HEK293T (cell line): Measurements from ENCODE around the gene CRYZ.

Experiments used
- CTCF ChIA-PET: fragments of 350-600 bp; formaldehyde crosslinking; extraction: SDS; loops from one replicate; lab custom pipeline; 2021; ENCODE audit warnings: antibody characterized with exemption, inconsistent platforms; lab: Yijun Ruan, JAX
- POLR2A ChIA-PET: fragments of 350-600 bp; formaldehyde crosslinking; extraction: SDS; loops from one replicate; lab custom pipeline; 2020; ENCODE audit warnings: antibody characterized with exemption, inconsistent platforms; lab: Yijun Ruan, JAX
- DNase-seq: peaks from one replicate; pipeline ENCODE4 v3.0.0; 2012; ENCODE audit warnings: mixed read lengths; ENCODE audit errors: extremely low spot score
- ARNT ChIP-seq: fragments of 450-650 bp; IDR thresholded peaks from 2 replicates; pipeline ENCODE4 v1.6.1; 2017; ENCODE audit warnings: mild to moderate bottlenecking
- BHLHE40 ChIP-seq: fragments of 450-650 bp; IDR thresholded peaks from 2 replicates; pipeline ENCODE4 v1.6.1; 2016; ENCODE audit warnings: mild to moderate bottlenecking, moderate library complexity, borderline replicate concordance
- CTBP1 ChIP-seq: fragments of 450-650 bp; IDR thresholded peaks from 2 replicates; pipeline ENCODE4 v1.6.1; 2016; ENCODE audit warnings: borderline replicate concordance
- ELF4 ChIP-seq: fragments of 450-650 bp; IDR thresholded peaks from 2 replicates; pipeline ENCODE4 v1.6.1; 2017; ENCODE audit warnings: antibody characterized with exemption
- FOXA1 ChIP-seq: fragments of 450-650 bp; IDR thresholded peaks from 2 replicates; pipeline ENCODE4 v1.6.1; 2016; ENCODE audit warnings: mild to moderate bottlenecking
- FOXK2 ChIP-seq: fragments of 450-650 bp; IDR thresholded peaks from 2 replicates; pipeline ENCODE4 v1.6.1; 2016; ENCODE audit warnings: mild to moderate bottlenecking
- FOXM1 ChIP-seq: fragments of 450-650 bp; IDR thresholded peaks from 2 replicates; pipeline ENCODE4 v1.6.1; 2017; ENCODE audit warnings: mild to moderate bottlenecking, borderline replicate concordance
- HDGF ChIP-seq: fragments of 450-650 bp; IDR thresholded peaks from 2 replicates; pipeline ENCODE4 v1.6.1; 2017; ENCODE audit warnings: antibody characterized with exemption, borderline replicate concordance
- L3MBTL2 ChIP-seq: fragments of 450-650 bp; conservative IDR thresholded peaks from 2 replicates; pipeline ENCODE4 v1.6.1; 2016; ENCODE audit warnings: mild to moderate bottlenecking
- LEF1 ChIP-seq: fragments of 450-650 bp; IDR thresholded peaks from 2 replicates; pipeline ENCODE4 v1.6.1; 2017; ENCODE audit warnings: mild to moderate bottlenecking, borderline replicate concordance
- NFRKB ChIP-seq: fragments of 450-650 bp; IDR thresholded peaks from 2 replicates; pipeline ENCODE4 v1.6.1; 2016; ENCODE audit warnings: mild to moderate bottlenecking, moderate library complexity
- SP1 ChIP-seq: fragments of 450-650 bp; IDR thresholded peaks from 2 replicates; pipeline ENCODE4 v1.6.1; 2017
- SUZ12 ChIP-seq: fragments of 450-650 bp; IDR thresholded peaks from 2 replicates; pipeline ENCODE4 v1.6.1; 2016; ENCODE audit warnings: mild to moderate bottlenecking
- TARDBP ChIP-seq: fragments of 450-650 bp; IDR thresholded peaks from 2 replicates; pipeline ENCODE4 v1.6.1; 2016
- ZNF384 ChIP-seq: fragments of 450-650 bp; IDR thresholded peaks from 2 replicates; pipeline ENCODE4 v1.6.1; 2016
- TF ChIP-seq, protein P1 (sequence below): fragments of 450-650 bp; IDR thresholded peaks from 2 replicates; pipeline ENCODE4 v1.6.1; 2016

The CRYZ gene

DNA sequence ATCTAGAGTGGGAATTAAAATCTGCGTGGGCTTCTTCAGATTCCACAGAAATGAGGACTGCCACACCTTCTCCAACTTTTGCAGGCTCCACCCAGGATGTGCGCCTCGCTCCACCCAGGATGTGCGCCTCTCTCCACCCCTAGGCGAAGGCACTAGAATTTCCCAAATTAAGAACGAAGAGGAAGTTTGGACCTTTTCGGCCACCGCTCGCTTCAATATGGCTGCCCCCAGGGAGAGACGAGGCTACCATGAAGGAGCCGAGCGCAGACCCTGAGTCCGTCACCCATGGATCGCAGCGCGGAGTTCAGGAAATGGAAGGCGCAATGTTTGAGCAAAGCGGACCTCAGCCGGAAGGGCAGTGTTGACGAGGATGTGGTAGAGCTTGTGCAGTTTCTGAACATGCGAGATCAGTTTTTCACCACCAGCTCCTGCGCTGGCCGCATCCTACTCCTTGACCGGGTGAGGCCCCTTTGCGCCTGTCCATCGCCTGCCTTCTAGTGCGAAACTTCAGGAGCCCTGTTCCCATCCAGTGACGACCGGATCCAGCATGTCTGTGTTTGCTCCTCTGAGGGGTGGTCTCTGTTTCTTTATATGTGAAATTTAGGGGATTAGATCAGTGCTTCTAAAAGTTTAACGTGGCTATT lies at the start of gene CRYZ, which contains the start of gene TYW3:
Gene CRYZ, minus strand, starts transcription at position 91 of the 644 bp plus-strand sequence. CDS start 8,229 bp downstream, outside the sequence.
Gene TYW3, plus strand, starts transcription at position 193 of the 644 bp plus-strand sequence. Its CDS starts 93 bp downstream, at position 286.
- TF ChIP-seq BHLHE40 (no peak), CTBP1 (no peak), SUZ12 (no peak), HDGF (no peak), TARDBP (no peak), ARNT (no peak), FOXK2 (no peak), ELF4 (0 out of 2 replicates have a peak, but pooled peaks have one; percentile 25), FOXA1 (no peak), ZNF384 (no peak), SP1 (no peak), FOXM1 (no peak), L3MBTL2 (peak; percentile 64), NFRKB (peak; percentile 81), LEF1 (no peak)
- TF ChIP-seq, protein P1, sequence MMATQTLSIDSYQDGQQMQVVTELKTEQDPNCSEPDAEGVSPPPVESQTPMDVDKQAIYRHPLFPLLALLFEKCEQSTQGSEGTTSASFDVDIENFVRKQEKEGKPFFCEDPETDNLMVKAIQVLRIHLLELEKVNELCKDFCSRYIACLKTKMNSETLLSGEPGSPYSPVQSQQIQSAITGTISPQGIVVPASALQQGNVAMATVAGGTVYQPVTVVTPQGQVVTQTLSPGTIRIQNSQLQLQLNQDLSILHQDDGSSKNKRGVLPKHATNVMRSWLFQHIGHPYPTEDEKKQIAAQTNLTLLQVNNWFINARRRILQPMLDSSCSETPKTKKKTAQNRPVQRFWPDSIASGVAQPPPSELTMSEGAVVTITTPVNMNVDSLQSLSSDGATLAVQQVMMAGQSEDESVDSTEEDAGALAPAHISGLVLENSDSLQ, result no peak
- POLR2A ChIA-PET, result interaction anchor here (0.8 to 1.0 kb wide), 3 partner anchors 22 to 894 kb away, joined by 3 read pairs; partner anchors contain the start of genes FPGT and LRRIQ3
- CTCF ChIA-PET, result interaction anchor here (1.0 to 1.1 kb wide), 2 partner anchors 11 to 18 kb away, joined by 3 to 4 read pairs; no protein-coding TSS in a partner anchor
- peak; percentile 66 for DNase-seq

GRCh38 chr1:74780594-74780993 lies 47.7 kb upstream of the CRYZ start:
- ChIA-PET CTCF (no interaction called here), POLR2A (no interaction called here)
- no peak for DNase-seq
- no peak for TF ChIP-seq SUZ12
- TF ChIP-seq ZNF384, result no peak
- no peak for TF ChIP-seq TARDBP
- TF ChIP-seq ELF4, result no peak
- no peak for TF ChIP-seq FOXK2
- TF ChIP-seq ARNT, result no peak
- no peak for TF ChIP-seq FOXM1
- TF ChIP-seq L3MBTL2, result no peak
- TF ChIP-seq, protein P1, result no peak
- no peak for TF ChIP-seq HDGF
- TF ChIP-seq CTBP1, result no peak
- TF ChIP-seq BHLHE40, result no peak
- no peak for TF ChIP-seq SP1
- no peak for TF ChIP-seq FOXA1
- TF ChIP-seq NFRKB, result no peak
- TF ChIP-seq LEF1, result no peak

- no peak for TF ChIP-seq SUZ12
- no peak for TF ChIP-seq ARNT
- no peak for TF ChIP-seq TARDBP
- no peak for TF ChIP-seq FOXM1
- no peak for TF ChIP-seq FOXK2
- TF ChIP-seq, protein P1, result no peak
- no peak for TF ChIP-seq BHLHE40
- no peak for TF ChIP-seq FOXA1
- TF ChIP-seq NFRKB, result no peak
- TF ChIP-seq SP1, result no peak
- TF ChIP-seq CTBP1, result no peak
- no peak for TF ChIP-seq LEF1
- TF ChIP-seq L3MBTL2, result no peak
- no peak for TF ChIP-seq HDGF
- no peak for TF ChIP-seq ELF4
- TF ChIP-seq ZNF384, result no peak
- CTCF ChIA-PET, result no interaction called here
- no peak for DNase-seq
- POLR2A ChIA-PET, result no interaction called here
Observed at GRCh38 chr1:74779750-74780149, 46.9 kb upstream of the CRYZ start.

- no peak for DNase-seq
- POLR2A ChIA-PET, result no interaction called here
- TF ChIP-seq ELF4 (no peak), CTBP1 (no peak), SP1 (no peak), SUZ12 (no peak), HDGF (no peak), ZNF384 (no peak), BHLHE40 (no peak), NFRKB (no peak), FOXK2 (no peak), FOXM1 (no peak), L3MBTL2 (no peak), ARNT (no peak), LEF1 (no peak), FOXA1 (no peak), TARDBP (no peak)
- TF ChIP-seq, protein P1, result no peak
- CTCF ChIA-PET, result no interaction called here
Observed at GRCh38 chr1:74777525-74777924, 44.7 kb upstream of the CRYZ start.

DNA sequence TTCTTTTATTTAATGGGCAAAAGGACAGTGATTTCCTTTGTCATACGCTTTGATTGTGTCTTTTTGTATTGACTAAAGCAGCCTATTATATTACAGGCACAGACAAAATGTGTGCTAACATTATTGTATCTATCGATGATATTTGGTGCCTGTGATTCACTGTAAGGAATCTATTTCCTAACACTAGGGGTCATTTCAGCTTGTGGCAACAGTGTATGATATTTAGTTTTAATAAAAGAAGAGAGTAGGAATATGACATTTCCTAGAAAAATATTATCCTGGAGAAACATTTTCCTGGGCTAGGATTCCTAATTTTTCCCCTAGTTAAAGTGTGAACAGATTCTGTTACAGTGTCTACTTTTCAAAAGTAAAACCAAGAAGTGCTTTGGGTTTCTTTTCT lies 42.9 kb upstream of the CRYZ start:
- no peak for DNase-seq
- TF ChIP-seq ELF4 (no peak), TARDBP (no peak), FOXA1 (no peak), SP1 (no peak), ZNF384 (no peak), LEF1 (no peak), BHLHE40 (no peak), HDGF (no peak), ARNT (no peak)
- POLR2A ChIA-PET, result no interaction called here
- CTCF ChIA-PET, result interaction anchor here (0.8 to 1.4 kb wide), 2 partner anchors 8 to 15 kb away, joined by 3 read pairs; no protein-coding TSS in a partner anchor
